Measurements from ENCODE around the gene ARAP3.

Gene ARAP3

DNA sequence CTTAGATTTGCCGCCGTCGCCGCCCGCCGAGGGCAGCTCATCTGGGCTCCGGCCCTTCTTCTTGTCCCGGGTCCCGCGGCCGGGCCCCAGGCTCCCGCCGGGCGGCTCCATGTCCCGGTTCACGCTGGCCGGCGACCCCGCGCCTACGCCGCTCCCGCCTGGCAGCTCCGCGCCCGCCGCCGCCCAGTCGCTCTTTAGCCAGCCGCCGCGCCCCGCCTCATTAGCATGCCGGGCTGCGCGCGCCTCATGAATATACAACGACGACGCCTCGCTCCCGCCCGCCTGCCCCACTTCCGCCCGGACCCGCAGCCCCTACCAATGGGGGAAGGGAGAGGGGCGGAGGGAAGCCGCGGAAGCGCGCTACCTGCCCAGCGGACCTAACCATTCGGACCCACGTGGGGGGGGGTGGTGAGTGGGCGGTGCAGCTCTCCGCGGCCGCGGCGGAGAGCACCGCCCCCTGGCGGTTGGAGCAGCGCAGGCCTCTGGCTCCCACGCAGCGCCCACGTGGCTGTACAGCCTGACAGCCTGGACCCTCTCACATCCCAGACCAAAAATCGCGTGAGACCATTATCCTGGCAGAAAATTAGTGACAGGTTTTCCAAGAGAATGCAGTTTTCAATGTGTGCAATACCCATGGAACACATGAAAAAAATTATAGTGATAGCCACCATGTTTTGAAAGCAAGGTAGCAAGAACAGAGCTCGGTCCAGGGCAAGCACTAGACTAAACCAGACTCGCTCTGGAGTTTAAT lies 63.1 kb downstream of the ARAP3 start, which contains the start of gene DIAPH1:
Gene DIAPH1 (minus strand): TSS at position 197 of the 751 bp plus-strand sequence. CDS start 86 bp downstream, at position 111.
- TF ChIP-seq, protein P1, sequence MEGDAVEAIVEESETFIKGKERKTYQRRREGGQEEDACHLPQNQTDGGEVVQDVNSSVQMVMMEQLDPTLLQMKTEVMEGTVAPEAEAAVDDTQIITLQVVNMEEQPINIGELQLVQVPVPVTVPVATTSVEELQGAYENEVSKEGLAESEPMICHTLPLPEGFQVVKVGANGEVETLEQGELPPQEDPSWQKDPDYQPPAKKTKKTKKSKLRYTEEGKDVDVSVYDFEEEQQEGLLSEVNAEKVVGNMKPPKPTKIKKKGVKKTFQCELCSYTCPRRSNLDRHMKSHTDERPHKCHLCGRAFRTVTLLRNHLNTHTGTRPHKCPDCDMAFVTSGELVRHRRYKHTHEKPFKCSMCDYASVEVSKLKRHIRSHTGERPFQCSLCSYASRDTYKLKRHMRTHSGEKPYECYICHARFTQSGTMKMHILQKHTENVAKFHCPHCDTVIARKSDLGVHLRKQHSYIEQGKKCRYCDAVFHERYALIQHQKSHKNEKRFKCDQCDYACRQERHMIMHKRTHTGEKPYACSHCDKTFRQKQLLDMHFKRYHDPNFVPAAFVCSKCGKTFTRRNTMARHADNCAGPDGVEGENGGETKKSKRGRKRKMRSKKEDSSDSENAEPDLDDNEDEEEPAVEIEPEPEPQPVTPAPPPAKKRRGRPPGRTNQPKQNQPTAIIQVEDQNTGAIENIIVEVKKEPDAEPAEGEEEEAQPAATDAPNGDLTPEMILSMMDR (conservative IDR thresholded peaks at IDR 0.05) = peak; percentile 99
- no peak for TF ChIP-seq ZFX (IDR thresholded peaks at IDR 0.05)
- H3K27ac ChIP-seq = peak within 1 kb of the TSS; percentile 99

DNA sequence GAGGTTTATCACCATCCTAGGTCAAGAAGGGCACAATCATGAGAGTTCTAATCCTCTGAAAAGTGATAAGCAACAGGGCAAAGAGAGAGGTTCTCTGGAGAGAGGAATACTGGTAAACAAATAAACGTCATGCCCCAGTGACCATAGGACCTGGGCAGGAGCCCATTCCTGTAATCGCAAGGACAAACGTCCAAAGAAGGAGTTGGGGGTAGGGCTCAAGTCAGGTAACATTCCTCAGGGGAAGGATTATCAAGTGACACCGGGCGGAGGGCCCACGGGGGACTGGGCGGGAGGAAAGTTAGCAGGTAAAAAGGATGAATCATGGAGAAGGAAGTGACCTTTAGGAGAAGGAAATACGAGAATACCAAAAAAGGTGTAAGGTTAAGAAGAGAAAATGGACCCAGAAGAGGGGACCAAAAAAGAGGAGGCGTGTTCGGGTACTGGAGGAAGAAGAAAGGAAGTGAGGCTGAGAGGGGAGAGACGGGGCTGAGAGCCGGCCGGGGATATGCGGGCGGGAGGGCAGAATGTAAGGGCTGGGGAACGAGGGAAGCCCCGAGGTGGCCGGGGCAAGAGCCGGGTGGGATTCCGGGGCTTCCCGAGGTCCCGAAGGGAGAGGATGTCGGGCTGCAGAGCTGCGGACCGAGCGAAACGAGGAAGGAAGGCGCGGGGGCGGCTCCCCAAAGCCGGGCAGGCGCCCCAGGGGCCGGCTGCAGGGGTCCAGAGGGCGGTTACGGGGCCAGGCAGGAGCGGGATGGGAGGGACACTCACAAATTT lies 63.8 kb downstream of the ARAP3 start:
- peak overlapping the region; percentile 99 for H3K27ac ChIP-seq
- TF ChIP-seq, protein P1 (conservative IDR thresholded peaks at IDR 0.05) = no peak
- TF ChIP-seq ZFX (IDR thresholded peaks at IDR 0.05) = no peak

DNA sequence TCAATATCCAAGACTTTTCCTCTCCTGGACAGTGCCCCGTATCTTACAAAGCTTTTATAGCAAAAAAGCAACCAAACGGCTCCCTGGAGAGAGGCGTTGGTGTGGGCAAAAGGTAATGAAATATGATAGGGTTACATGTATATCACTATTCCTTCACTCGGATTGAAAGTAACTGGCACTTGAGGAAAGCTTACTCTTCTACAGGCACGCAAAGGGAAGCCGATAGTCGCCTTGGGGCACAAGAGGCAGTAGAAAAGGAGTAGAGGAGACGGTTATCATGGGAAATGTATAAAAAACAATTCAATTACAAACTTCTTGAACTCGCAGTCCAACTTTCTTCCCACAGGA lies 64.4 kb downstream of the ARAP3 start:
- H3K27ac ChIP-seq = peak overlapping the region; percentile 99
- no peak for TF ChIP-seq ZFX (IDR thresholded peaks at IDR 0.05)
- TF ChIP-seq, protein P1 (conservative IDR thresholded peaks at IDR 0.05) = no peak

DNA sequence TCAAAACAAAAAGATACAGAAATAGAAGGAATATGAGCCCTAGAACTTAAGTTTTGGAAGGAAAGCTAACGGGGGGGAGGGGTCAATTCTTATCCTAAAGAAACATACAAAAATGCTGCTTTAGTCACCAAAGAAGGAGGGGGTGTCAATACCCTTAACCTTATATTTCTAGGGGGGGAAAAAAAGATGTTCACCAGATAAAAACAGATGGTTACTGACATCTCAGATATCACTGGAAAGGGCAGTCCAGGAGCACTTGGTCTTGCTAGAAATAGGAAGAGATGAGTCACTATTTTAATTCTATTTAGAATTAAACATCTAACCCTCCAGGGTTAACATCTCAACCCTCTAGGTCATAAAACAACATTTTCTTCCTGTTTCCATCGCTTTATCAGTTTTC lies 64.9 kb downstream of the ARAP3 start:
- TF ChIP-seq, protein P1 (conservative IDR thresholded peaks at IDR 0.05) = no peak
- TF ChIP-seq ZFX (IDR thresholded peaks at IDR 0.05) = no peak
- no peak overlapping the region for H3K27ac ChIP-seq

DNA sequence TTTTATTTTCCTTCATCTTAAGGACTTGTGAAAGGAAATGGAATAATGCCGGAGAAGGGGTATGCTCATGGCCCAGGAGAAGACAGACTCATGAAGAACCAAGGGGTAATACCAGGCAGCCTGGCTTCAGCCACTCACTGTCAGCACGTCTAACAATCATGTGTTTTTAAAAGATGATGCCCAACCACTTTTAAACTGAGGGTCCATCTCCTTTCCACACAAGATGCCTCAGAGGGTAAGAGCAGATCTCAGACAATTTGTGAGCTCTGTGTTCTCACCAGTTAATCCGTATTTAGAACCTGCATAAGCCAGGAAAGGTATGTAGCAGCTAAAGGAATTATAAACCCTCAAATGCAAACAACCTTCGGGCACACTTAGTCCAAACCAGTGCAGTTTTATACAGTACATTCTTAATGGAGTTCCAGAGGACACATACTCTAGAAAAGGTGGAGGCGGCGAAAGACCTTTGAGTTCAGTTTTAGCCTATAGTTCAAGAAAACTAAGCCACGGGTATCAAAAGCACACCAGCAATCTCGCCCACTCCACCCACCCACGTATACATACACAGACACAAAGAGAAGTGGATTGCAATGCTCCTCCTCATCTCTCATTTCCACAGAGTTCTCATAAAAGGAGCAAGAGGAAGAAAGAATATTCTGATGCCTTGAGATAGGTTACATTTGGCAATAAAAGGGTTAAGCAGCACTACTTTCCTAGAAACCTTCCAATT lies 65.9 kb downstream of the ARAP3 start:
- H3K27ac ChIP-seq = no peak overlapping the region; the same call in 1 of the 2 replicates
- TF ChIP-seq ZFX (IDR thresholded peaks at IDR 0.05) = no peak
- TF ChIP-seq, protein P1 (conservative IDR thresholded peaks at IDR 0.05) = no peak

DNA sequence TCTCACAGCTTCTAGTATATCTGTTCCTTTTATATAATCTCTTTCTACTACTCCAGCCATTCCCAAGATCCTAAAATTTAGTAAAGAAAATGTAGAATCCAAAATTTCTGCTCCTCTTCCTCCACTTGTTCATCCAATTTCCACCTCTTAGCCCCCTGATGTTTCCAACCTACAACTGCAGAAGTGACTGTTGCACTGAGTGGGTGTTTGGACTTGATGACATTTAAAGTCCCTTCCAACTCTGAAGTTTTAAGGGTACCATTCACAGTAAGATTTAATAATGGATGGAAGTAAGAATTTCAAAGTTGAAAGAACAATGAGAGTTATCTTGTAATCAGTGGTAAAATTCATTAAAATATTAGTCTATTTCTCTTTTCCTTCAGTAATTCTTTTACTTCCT lies 68.7 kb downstream of the ARAP3 start:
- no peak for TF ChIP-seq ZFX (IDR thresholded peaks at IDR 0.05)
- TF ChIP-seq, protein P1 (conservative IDR thresholded peaks at IDR 0.05) = no peak
- no peak overlapping the region for H3K27ac ChIP-seq

Measured in C4-2B (cell line).